Hepatocyte (in vitro differentiated cells): ENCODE data around the gene TDRD10.

Experiments
- CTCF ChIP-seq: fragments of 200-600 bp; sonication (generic); IDR thresholded peaks from 2 replicates; pipeline ENCODE4 v1.5.1; 2016; ENCODE audit warnings: antibody characterized with exemption, mild to moderate bottlenecking; ENCODE audit not compliant: poor library complexity
- EZH2 ChIP-seq: fragments of 200-600 bp; sonication (generic); IDR thresholded peaks from 2 replicates; pipeline ENCODE4 v1.6.1; 2016; ENCODE audit warnings: antibody characterized with exemption, mild to moderate bottlenecking, borderline replicate concordance
- EZH2phosphoT487 ChIP-seq: fragments of 200-600 bp; sonication (generic); IDR thresholded peaks from one replicate; pipeline ENCODE4 v1.6.1; 2018; ENCODE audit warnings: antibody characterized with exemption, mild to moderate bottlenecking, low read depth, moderate library complexity; ENCODE audit not compliant: unreplicated experiment, severe bottlenecking

GRCh38 chr1:154575951-154576566 lies 74.0 kb downstream of the TDRD10 start:
- TF ChIP-seq CTCF = no peak
- no peak for TF ChIP-seq EZH2
- no peak for TF ChIP-seq EZH2phosphoT487
